GM12872 (cell line): ENCODE data around the gene DUSP5.

Experiments used
- TF ChIP-seq, protein P1 (sequence below): IDR thresholded peaks from 3 replicates; pipeline ENCODE4 v1.5.1; 2011; ENCODE audit warnings: low read depth, mild to moderate bottlenecking, low read length, moderate library complexity; ENCODE audit not compliant: insufficient read depth

DUSP5 gene

DNA sequence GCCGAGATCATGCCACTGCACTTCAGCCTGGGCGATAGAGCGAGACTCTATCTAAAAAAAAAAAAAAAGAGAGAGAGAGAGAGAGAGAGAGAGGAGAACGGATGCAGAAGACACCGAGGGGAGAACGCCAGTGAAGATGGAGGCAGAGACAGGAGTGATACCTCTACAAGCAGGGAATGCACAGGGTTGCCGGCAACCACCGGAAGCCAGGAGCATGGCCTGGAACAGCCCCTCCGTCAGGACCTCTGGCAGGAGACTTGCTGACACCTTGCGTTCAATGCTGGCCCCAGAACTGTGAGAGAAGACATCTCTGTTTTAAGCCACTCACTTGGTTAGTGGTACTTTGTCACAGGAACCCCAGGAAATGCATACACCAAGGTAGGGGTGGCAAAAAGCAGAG lies 38.1 kb upstream of the DUSP5 start:
- TF ChIP-seq, protein P1, sequence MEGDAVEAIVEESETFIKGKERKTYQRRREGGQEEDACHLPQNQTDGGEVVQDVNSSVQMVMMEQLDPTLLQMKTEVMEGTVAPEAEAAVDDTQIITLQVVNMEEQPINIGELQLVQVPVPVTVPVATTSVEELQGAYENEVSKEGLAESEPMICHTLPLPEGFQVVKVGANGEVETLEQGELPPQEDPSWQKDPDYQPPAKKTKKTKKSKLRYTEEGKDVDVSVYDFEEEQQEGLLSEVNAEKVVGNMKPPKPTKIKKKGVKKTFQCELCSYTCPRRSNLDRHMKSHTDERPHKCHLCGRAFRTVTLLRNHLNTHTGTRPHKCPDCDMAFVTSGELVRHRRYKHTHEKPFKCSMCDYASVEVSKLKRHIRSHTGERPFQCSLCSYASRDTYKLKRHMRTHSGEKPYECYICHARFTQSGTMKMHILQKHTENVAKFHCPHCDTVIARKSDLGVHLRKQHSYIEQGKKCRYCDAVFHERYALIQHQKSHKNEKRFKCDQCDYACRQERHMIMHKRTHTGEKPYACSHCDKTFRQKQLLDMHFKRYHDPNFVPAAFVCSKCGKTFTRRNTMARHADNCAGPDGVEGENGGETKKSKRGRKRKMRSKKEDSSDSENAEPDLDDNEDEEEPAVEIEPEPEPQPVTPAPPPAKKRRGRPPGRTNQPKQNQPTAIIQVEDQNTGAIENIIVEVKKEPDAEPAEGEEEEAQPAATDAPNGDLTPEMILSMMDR: no peak

DNA sequence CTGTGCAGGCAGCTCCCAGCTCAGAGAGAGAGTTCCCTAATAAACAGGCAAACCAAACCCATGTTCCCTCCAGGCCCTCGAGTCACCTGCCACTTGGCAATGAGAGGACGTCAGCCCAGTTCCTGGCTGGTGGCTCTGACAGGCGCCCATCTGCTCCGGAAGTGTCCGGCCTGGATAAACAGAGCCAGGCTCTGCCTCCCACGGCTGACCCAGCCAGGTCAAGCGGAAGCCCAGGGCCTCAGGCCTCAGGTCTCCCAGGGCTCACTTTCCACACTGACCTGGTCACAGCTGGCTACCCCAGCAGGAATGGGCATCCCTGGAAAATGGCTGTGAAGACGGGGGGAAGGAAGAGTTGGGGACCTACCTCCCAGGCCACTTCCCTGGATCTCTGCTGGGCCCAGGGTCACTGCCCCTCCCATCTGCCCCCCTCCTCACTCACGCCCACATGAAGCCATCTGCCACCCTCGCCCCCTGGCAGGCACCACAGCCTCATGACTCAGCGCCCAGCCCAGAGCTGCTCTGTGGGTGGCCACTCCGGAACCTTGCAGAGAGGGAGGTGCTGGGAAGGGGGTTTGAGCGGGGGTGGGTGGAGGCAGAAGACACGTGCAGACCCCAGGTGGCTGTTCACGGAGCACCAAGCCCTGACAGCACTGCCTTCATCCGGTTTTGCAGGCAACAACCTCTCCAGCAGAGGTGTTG lies 37.4 kb upstream of the DUSP5 start:
- TF ChIP-seq, protein P1: no peak

DNA sequence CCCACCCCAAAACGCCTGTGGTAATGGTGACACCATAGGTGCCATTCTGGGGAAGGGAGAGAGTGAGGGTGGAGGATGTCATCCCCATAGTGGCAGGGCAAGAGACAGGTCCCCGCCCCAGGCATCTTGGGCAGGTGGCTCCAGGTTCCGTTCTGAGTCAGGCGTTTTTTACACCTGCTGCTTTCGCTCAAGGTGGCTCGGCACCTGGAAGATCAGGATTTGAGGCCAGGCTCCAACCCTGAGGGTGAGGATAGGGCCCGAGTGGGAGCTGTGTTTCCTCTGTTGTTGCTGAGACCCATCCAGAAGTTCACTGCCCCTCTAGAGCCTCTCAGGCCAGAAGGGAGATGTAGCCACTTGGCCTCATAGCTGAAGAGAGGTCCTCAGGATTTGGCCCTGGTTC lies 36.6 kb upstream of the DUSP5 start:
- TF ChIP-seq, protein P1: no peak

DNA sequence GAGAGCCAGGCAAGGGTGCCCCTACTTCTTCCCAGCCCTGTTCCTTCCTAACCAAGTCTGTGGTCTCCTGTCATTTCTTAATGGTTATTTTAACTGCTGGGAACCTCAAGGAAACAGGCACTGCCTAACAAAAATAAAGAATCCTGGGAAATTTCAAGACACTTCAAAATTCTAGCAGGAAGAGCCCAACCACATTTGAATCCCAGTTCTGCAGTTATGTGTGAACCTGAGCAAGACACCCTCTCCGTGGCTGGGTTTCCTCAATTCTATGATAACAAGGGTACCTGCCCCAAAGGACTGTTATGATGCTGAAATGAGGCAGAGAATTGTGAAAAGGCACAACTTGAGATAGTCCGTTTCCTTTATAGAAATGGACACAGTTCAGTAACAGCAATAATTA lies 36.2 kb upstream of the DUSP5 start:
- TF ChIP-seq, protein P1: no peak

DNA sequence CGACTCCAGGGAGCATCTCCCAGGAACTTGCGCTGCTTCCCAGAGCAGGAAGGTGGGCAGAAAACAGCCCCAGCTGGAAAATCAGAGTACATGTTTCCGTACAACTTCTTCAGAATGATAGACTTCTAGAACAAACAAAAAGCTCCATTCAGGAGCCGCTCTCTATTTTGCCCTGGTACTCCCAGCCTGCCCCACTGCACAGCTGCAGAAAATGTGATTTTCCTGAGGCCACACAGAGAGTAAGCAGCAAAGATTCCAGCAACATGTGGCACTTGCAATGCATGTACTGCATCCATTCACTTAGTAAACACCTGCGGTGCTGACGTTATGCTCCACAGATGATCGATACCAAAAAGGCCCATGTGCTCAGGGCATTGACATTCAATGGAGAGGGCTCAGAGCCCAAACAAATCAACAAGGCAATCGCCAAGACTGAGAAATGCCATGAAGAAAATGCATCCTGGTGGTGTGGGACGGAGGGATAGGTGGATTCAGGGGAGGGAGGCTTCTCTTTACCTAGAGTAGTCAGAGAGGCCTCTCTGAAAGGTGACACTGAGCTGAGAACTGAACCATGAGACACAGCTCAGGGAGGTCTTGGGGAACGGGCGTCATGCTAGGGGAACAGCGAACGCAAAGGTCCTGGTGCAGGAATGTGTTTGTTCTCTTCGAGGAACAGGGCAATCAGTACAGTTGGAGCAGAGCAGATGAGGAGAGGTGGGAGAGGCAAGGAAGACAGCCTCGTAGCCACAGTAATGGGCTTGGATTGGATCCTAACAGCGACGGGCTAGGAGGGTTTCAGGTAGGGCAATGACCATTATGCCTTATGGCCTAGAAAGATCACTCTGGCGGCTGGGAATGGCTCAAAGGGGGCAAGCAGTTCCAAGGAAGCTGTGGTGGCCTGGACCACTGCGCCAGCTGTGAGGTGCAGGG lies 35.3 kb upstream of the DUSP5 start:
- TF ChIP-seq, protein P1: no peak

DNA sequence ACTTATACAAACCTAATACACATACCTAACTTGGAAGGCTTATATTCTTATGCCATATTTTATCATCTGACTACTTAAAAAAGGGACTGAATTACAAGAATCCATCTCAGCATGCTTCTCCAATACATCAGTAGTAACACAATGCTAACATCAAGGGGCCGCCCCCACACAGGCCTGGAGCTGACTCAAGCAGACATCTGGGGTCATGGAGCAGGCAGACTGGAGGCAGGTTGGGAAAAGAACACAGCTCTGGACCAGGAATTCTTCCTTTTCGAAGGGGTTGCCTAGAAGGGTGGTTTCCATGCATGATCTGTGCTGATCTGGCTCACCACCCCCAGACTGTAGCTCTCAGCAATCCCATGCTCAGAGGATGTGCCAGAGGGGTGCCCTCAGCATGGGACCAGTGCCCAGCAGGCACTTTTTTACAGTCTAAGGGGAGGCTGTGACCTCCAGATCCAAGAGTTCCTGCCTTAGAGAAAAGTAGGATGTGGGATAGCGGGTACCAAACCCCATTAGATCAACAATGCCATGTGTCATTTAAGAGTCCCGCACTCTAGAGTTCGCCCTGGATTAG lies 26.1 kb upstream of the DUSP5 start:
- TF ChIP-seq, protein P1: no peak

DNA sequence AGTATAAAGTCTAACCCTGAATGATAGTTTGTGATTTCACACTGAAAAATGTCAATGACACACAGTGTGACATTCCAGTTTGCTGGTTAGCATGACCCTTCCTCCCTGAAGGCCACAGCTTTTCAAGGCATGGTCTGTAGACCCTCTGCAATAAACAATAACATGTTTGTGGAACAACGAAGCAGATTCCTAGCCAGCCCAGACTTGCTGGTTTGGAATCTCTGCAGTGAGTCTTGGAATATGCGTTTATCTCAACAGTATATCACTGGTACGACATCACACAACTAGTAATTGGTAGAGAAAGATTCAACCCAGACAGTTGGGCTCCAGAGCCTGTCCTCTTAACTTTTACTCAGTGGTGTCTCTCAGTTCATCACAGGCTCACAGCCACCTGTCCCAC lies 23.7 kb upstream of the DUSP5 start:
- TF ChIP-seq, protein P1: no peak
